Ovary (tissue), 10 donors: ENCODE measurements around the gene TMEM236. TPM values are rescaled to one million over a fixed set of nuclear protein-coding genes. Genes with fewer than 3 reads are reported as not detected.

Source experiments
- DNase-seq, 5 donors: peaks; one replicate each; pipeline ENCODE4 v3.0.0-alpha.2; 2019 to 2020
- H3K27ac ChIP-seq, 2 donors: fragments of 200-600 bp; one replicate each; pipeline versions ENCODE4 v1.5.1 to v1.8.0; 2019 to 2022
- H3K27me3 ChIP-seq: fragments of 200-600 bp; one replicate; pipeline ENCODE4 v1.8.0; 2022
- H3K36me3 ChIP-seq: fragments of 200-600 bp; sonication (generic); one replicate; pipeline ENCODE4 v1.5.1; 2019
- H3K4me1 ChIP-seq: one replicate; pipeline ENCODE4 v1.8.1; 2013; ENCODE audit warnings: mild to moderate bottlenecking, moderate library complexity; ENCODE audit not compliant: insufficient read depth
- H3K4me3 ChIP-seq: fragments of 200-600 bp; sonication (generic); one replicate; pipeline ENCODE4 v1.5.1; 2017
- H3K9me3 ChIP-seq, 2 donors: fragments of 200-600 bp in 1 of 2; sonication (generic) in 1 of 2; one replicate each; pipeline versions ENCODE4 v1.5.1 to v1.8.1; 2013 to 2019; ENCODE audit warnings: mild to moderate bottlenecking in 1 of 2, moderate library complexity in 1 of 2
- EP300 ChIP-seq: sonication (generic); formaldehyde crosslinking; IDR thresholded peaks from one replicate; pipeline ENCODE4 v1.6.1; 2017; ENCODE audit warnings: antibody characterized with exemption
- POLR2A ChIP-seq: fragments of 450-650 bp; IDR thresholded peaks from one replicate; pipeline ENCODE4 v1.6.1; 2017; ENCODE audit warnings: antibody characterized with exemption, mild to moderate bottlenecking, moderate library complexity
- WGBS, 3 donors: extraction: QIAGEN DNeasy Blood & Tissue Kit in 1 of 3; methylation state at CpG; one replicate each; pipeline versions ENCODE4 v1.1.5 to v1.1.7; 2013 to 2017; 5-methylcytosine and 5-hydroxymethylcytosine counted together
- intact Hi-C, 4 donors: fragments of 100-400 bp; cut with DNase I; formaldehyde crosslinking; loops; one replicate each; pipeline versions ENCODE4 v1.11.0 to v1.15.1; 2022 to 2023
- long read RNA-seq, 3 donors: library from polyadenylated mRNA in 2 of 3; unstranded in 2 of 3; transcript quantifications; one replicate each; pipeline ENCODE4 v2.0.0 and lab custom pipeline, GENCODE V29; 2021 to 2026
- polyA plus RNA-seq, 2 donors: library from polyadenylated mRNA; stranded (reverse); fragments of 200-250 nt in 1 of 2; fragments of 350-450 nt in 1 of 2; fragmentation: Illumina TruSeq in 1 of 2; extraction: RNeasy Lipid Tissue Mini Kit (QIAGEN cat#74804) in 1 of 2; gene quantifications; one replicate each; pipeline ENCODE4 v1.2.3, GENCODE V29; 2013 to 2014
- total RNA-seq, 7 donors: library from RNA; depleted of rRNA in 2 of 7; stranded (reverse); fragments of >200 nt in 2 of 7; fragmentation: NEBNext Ultra II Directional in 3 of 7; extraction: Animal tissue kit (Norgen Biotek cat#: 25700) in 3 of 7; gene quantifications; one replicate each; pipeline versions ENCODE4 v1.1.0 to v1.2.4, GENCODE V29; 2016 to 2023
- TF ChIP-seq, protein P1 (sequence below), 3 donors: fragments of 450-650 bp in 2 of 3; fragments of 200-600 bp in 1 of 3; IDR thresholded peaks; one replicate each; pipeline versions ENCODE4 v1.5.1 to v1.8.0; 2016 to 2022; ENCODE audit warnings: antibody characterized with exemption in 3 of 3, mild to moderate bottlenecking in 1 of 3
- donor health status: DM: no; HTN: no; CAD: no; lungs with moderate emphysema.
- donor health status: DM: no; HTN: no; CAD: no.
- donor health status: Bipolar disorder and iron deficiency.
- donor health status: DM: yes; HTN: yes; CAD: no.
- donor health status: DM: no; HTN: no; CAD: no.
- donor health status: DM: yes; HTN: yes; CAD: no.

TMEM236 gene, protein sequence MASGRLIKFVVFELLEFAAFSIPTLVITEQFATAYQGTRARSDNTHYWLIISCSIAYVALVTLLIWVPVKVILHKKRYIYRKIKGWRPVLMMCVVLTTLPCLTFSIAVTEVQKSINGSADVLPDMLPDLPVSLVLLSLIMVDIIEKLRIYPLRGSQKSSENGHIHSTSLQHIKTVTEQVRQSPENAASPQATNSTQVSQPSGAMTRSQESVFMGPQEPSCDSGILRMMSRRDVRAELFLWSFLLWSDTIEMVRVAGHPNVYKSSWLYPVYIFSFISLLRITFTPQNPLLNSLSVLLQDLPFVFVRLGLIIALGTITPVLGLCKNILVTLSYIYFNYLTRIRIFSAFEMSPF
- total RNA-seq (under 1 TPM; 0.11 to 0.72 (median 0.32) TPM), polyA plus RNA-seq (under 1 TPM; 0.12 to 0.57 TPM)
- long read RNA-seq, donor 1, partial matches to known transcripts = 1 of 1 reads
- long read RNA-seq, donor 1, other reads (novel, unspliced or antisense) = 0 of 1 reads
- long read RNA-seq, donor 2 = 0 reads
- long read RNA-seq, donor 3 = 0 reads

DNA sequence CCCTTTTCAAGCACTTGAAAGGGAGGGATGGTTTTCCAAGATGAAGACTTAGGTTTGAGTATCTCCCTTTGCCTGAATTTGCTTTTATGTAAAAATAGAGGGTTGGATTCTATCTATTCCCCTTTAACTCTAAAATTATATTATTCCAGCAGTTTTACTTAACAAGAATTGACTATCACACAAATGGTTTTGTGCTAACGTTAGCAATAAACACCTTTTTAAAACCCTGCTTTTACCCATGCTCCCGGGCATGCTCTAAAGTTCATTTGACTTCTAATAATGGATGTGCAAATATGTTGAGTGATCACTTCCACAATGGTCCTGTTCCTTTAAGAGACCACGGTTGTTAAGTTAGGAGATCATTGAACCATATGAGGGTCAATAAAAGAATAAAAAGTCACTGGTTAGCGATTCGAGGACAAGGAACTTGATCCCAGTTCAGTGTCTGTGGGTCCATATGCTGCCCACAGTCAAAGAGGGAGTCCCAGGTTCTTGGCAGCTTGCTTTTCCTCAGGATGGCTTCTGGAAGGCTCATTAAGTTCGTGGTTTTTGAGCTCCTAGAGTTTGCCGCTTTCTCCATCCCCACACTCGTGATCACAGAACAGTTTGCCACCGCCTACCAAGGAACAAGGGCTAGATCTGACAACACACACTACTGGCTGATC, at the start of gene TMEM236:
TMEM236 (plus strand) TSS at position 421 of the 665 bp plus-strand sequence; CDS start at position 516, 95 bp downstream.
- Histone ChIP-seq H3K4me1 (no peaks in the 10 kb centered on the region), H3K4me3 (peak within 1 kb of the TSS; percentile 24), H3K36me3 (no peaks in the 10 kb centered on the region), H3K9me3 (no peaks in the 10 kb centered on the region), H3K27me3 (no peaks in the 10 kb centered on the region), H3K27ac (no peak within 1 kb of the TSS)
- DNase-seq = no peak
- 58 to 68% (median 61%) methylated on average over 9 of the region's 9 CpGs for WGBS, 3 donors
- intact Hi-C loops = no loop called here
- TF ChIP-seq EP300 = no peak
- TF ChIP-seq, protein P1, sequence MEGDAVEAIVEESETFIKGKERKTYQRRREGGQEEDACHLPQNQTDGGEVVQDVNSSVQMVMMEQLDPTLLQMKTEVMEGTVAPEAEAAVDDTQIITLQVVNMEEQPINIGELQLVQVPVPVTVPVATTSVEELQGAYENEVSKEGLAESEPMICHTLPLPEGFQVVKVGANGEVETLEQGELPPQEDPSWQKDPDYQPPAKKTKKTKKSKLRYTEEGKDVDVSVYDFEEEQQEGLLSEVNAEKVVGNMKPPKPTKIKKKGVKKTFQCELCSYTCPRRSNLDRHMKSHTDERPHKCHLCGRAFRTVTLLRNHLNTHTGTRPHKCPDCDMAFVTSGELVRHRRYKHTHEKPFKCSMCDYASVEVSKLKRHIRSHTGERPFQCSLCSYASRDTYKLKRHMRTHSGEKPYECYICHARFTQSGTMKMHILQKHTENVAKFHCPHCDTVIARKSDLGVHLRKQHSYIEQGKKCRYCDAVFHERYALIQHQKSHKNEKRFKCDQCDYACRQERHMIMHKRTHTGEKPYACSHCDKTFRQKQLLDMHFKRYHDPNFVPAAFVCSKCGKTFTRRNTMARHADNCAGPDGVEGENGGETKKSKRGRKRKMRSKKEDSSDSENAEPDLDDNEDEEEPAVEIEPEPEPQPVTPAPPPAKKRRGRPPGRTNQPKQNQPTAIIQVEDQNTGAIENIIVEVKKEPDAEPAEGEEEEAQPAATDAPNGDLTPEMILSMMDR (IDR thresholded peaks at IDR 0.05) = no peak

DNA sequence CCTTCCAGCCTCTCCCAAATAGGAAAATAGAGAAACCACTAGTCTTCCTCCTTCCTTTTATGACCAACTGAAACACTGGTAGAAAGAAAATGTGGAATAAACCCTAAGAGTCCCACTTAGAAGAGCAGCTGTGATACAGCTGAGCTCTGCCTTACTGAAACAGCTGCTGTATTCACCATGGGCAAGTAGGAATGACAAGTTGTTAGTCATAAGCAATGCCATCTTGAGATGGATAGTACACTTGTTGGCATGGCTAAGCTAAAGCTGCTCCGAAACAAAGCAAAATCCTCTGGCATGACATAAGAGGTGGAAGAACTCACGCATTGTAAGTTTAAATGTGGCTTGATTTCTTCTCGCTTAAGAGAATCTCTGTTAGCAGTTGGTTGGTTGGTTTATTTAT, 48.3 kb upstream of the TMEM236 start:
- no peak for TF ChIP-seq EP300
- TF ChIP-seq, protein P1 (IDR thresholded peaks at IDR 0.05) = no peak
- TF ChIP-seq POLR2A = no peak
- Histone ChIP-seq H3K4me1 (no peaks in the 10 kb centered on the region), H3K4me3 (no peak overlapping the region), H3K27ac (no peak overlapping the region), H3K9me3 (no peaks in the 10 kb centered on the region), H3K27me3 (no peaks in the 10 kb centered on the region), H3K36me3 (no peaks in the 10 kb centered on the region)
- intact Hi-C loops = no loop called here
- 95 to 97% (median 97%) methylated on average over 3 of the region's 3 CpGs for WGBS, 3 donors
- DNase-seq = no peak

DNA sequence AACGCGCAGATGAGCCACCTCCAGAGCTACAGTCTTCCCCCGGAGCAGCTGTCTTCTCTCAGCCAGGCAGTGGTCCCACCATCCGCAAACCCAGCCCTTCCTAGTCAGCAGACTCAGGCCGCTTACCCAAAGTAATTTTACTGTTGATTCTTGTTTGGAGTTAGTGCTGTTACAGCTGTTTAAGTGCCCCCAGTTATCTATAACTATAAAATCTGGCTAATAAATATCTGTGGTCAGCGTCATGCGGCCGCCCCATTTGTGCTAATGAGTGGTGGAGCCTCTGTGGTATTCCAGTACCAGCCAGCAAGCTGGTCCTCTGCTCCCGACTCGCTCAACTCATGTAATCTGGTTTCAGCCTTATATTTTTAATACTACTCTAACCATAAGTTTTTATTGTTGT, 43.2 kb upstream of the TMEM236 start:
- Histone ChIP-seq H3K4me1 (no peaks in the 10 kb centered on the region), H3K27me3 (no peaks in the 10 kb centered on the region), H3K9me3 (no peaks in the 10 kb centered on the region), H3K36me3 (no peaks in the 10 kb centered on the region), H3K4me3 (no peak overlapping the region), H3K27ac (no peak overlapping the region)
- no peak for DNase-seq
- 95 to 96% (median 95%) methylated on average over 10 of the region's 10 CpGs for WGBS, 3 donors
- TF ChIP-seq, protein P1 (IDR thresholded peaks at IDR 0.05) = no peak
- no peak for TF ChIP-seq EP300
- TF ChIP-seq POLR2A = no peak
- intact Hi-C loops = no loop called here

DNA sequence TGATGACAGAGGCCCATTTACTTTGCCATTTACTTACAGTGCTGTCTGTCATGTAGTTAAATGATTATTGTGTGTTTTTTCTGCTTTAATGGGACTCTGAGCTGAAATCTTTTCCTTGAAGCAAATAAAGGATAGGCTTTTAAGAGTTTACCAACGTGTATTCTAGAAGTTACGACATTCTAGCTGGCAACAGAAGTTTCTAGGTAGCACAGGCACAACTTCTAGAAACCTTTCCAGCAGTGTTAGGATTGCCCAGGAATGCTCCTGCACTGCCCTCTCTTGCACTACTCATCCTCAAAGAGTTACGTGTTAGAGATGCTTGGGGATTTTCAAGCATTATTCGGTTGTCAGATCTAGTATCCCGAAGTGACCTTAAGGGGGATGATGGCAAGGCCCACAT, 42.5 kb upstream of the TMEM236 start:
- 86 to 89% (median 88%) methylated on average over 5 of the region's 5 CpGs for WGBS, 3 donors

More for the DNA sequence above, 42.5 kb upstream of the TMEM236 start:
- Histone ChIP-seq H3K9me3 (no peaks in the 10 kb centered on the region), H3K4me3 (no peak overlapping the region), H3K36me3 (no peaks in the 10 kb centered on the region), H3K4me1 (no peaks in the 10 kb centered on the region), H3K27ac (no peak overlapping the region), H3K27me3 (no peaks in the 10 kb centered on the region)
- DNase-seq = no peak
- TF ChIP-seq POLR2A = no peak
- TF ChIP-seq, protein P1 (IDR thresholded peaks at IDR 0.05) = no peak
- TF ChIP-seq EP300 = no peak
- intact Hi-C loops = no loop called here
